GM18873 (cell line): ENCODE measurements around the gene GRIPAP1.

ENCODE experiments used
- ATAC-seq: cut with Tn5 transposase; IDR thresholded peaks from one replicate; pipeline ENCODE4 v1.9.1; 2021; ENCODE audit warnings: mild to moderate bottlenecking, moderate library complexity, moderate number of reproducible peaks; ENCODE audit not compliant: unreplicated experiment, low FRiP score

GRIPAP1 gene

GRCh38 chrX:49002091-49002935 is at the start of gene GRIPAP1:
Gene GRIPAP1 (minus strand): TSS chrX:49002264. CDS start chrX:49002229, 35 bp downstream.
- ATAC-seq = peak; percentile 61

GRCh38 chrX:49043987-49044281 is 41.9 kb upstream of the GRIPAP1 start:
- no peak for ATAC-seq

GRCh38 chrX:49043220-49043986 is 41.3 kb upstream of the GRIPAP1 start, which contains the start of gene TFE3:
Gene TFE3 (minus strand): TSS chrX:49043357. CDS start chrX:49043226, 131 bp downstream.
- ATAC-seq = peak; percentile 65

GRCh38 chrX:49042581-49043219 is 40.6 kb upstream of the GRIPAP1 start:
- ATAC-seq = no peak

GRCh38 chrX:49041744-49042580 is 39.9 kb upstream of the GRIPAP1 start:
- no peak for ATAC-seq

- no peak for ATAC-seq
Observed at GRCh38 chrX:49040376-49040955, 38.4 kb upstream of the GRIPAP1 start.

- no peak for ATAC-seq
Observed at GRCh38 chrX:49039598-49040375, 37.7 kb upstream of the GRIPAP1 start.

GRCh38 chrX:49037883-49038475 is 35.9 kb upstream of the GRIPAP1 start:
- no peak for ATAC-seq

GRCh38 chrX:49030283-49030682 is 28.2 kb upstream of the GRIPAP1 start:
- ATAC-seq = no peak

- no peak for ATAC-seq
Observed at GRCh38 chrX:49029876-49030275, 27.8 kb upstream of the GRIPAP1 start.

GRCh38 chrX:49019599-49020249 is 17.7 kb upstream of the GRIPAP1 start:
- ATAC-seq = no peak

- ATAC-seq = no peak
Observed at GRCh38 chrX:49019050-49019449, 17.0 kb upstream of the GRIPAP1 start.

- no peak for ATAC-seq
Observed at GRCh38 chrX:49003696-49004095, 1.6 kb upstream of the GRIPAP1 start.

- peak; percentile 14 for ATAC-seq
Observed at GRCh38 chrX:49001521-49002090, 458 bp downstream of the GRIPAP1 start.

GRCh38 chrX:49000636-49001035 is 1.4 kb downstream of the GRIPAP1 start:
- ATAC-seq = no peak

- no peak for ATAC-seq
Observed at GRCh38 chrX:48999030-48999429, 3.0 kb downstream of the GRIPAP1 start.

GRCh38 chrX:48998391-48998790 is 3.7 kb downstream of the GRIPAP1 start:
- no peak for ATAC-seq

- ATAC-seq = no peak
Observed at GRCh38 chrX:48997865-48998264, 4.2 kb downstream of the GRIPAP1 start.
